Myocyte (in vitro differentiated cells): Measurements from ENCODE around the gene KLK3. TPM values are rescaled to one million over a fixed set of nuclear protein-coding genes. Genes with fewer than 3 reads are reported as not detected.

ENCODE experiments used
- DNase-seq: peaks from one replicate; pipeline ENCODE4 v3.0.0-alpha.2; 2012; ENCODE audit warnings: low read depth
- total RNA-seq: library from RNA; depleted of rRNA; stranded (reverse); fragments of >200 nt; gene quantifications from 2 replicates; pipeline ENCODE4 v1.2.3, GENCODE V29; 2014

KLK3 gene
- total RNA-seq, 1 donor from 2014 or later: not detected

DNA sequence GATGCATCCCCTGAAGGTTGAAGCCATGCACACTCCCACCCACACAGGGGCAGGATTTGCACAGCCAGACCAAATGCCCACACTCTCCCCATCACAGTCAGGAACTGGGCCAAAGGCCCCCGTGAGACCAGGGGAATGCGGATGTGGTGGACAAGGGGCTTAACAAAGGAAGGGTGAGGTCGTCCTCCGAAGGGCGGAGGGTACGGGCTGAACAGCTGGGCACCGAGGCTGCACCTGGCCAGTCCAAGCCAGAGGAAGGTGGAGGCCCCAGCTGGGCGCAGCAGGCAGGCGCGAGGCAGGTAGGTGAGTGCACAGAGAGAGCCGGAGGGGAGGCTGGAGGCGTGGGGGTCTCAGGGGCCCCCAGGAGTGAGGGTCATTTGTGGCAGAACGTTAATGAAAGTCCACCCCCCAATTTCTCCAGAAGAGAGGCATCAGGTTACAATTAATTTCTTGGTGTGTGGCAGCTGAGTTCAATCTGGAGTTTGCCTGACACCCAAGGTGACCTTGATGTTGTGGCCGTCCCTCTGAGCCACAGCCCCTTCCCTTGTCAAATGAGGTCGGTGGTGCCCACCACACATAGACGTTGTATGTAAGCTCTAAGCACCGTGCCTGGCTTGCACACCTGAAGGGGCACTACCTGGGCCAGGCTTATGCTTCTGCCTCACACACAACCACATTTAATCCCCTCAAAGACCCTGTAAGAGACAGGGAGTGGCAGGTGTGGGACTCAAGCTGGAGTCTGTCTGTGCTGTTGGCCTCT, 24.3 kb upstream of the KLK3 start:
- DNase-seq: no peak

DNA sequence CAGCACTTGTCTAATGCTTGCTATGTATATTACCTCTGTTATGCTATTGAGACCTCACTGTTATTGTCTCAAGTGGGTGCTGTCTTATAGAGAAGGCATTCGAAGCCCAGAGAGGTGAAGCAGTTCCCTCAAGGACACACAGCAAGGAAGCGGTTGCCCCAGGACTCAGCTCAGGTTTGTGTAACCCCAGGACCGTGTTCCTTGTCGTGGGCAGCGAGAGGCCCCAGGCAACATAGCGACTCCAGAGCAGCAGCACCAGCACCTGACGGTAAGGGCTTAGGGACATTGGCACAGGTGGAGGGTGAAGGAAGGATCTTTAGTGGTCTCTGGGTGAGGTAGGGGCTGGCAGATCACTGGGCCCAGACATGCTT, 23.7 kb upstream of the KLK3 start:
- DNase-seq: no peak

DNA sequence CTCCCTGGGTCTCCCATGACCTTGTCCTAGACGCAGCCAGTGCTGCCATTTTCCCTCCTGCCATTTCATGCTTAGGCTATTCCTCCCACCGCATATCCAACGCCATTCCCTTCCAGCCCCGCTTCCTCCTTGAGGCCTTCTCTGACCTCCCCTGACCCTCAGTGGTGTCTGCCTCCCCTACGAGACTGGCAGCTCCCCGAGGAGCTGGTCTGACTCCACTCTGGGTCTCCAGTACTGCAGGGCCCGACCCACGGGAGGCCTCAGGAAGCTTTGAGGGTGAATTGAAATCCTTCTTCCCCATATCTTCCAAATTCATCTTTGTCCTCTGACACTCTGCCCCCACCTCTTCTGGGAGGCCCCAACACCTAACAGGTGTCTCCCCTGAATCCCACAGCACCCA, 22.0 kb upstream of the KLK3 start:
- no peak for DNase-seq

DNA sequence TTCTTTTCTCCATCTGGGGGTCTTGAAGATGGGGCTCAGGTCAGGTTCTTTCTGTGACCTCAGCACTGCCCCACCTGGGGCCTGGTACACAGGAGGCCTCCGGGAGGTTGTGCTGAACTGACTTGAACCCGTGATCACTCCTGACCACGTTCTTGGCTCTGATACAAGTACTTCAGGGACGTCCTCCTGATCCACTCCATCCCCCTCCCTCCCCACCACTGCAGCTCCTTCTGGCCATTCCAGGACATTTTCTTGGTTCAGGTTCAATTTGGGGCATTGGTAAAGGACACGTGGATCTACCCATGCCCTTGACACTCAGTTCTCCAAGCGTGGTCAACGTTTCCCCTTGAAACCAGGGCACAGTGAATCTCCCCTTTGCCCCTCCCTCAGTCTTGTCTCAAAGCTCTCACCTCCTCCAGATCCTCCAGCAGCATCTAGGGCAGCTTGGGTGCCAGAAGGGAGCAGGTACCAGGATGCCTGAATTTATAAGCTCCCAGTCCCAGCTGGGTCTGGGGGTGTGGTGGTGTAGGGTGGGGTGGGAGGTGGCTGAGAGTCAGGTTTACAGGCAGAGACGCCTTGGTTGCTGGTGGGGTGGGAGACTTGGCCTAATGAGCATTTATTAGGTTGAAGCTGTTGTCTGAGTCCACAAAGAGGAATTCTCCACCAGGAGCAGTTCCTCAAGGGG, 21.5 kb upstream of the KLK3 start, which contains the start of gene KLK15:
Gene KLK15, minus strand, starts transcription at position 458 of the 685 bp plus-strand sequence. CDS start 2,082 bp downstream, outside the sequence.
- DNase-seq: no peak

DNA sequence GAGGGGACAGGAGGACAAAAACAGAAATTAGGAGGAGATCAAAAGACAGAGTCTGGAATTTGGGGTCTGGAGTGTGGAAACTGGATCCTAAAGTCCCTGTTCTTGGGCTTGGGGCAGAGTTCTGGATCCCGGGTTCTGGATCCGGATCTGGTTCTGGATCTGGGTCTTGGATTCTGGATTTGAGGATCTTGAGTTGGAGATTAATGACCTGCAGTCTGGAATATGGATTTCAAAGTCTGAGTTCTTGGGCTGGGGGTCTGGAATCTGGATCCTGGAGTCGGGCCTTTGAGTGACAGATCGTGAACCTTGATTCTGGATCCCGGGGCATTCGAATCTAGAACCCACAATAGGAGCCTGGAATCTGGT, 20.9 kb upstream of the KLK3 start:
- no peak for DNase-seq

DNA sequence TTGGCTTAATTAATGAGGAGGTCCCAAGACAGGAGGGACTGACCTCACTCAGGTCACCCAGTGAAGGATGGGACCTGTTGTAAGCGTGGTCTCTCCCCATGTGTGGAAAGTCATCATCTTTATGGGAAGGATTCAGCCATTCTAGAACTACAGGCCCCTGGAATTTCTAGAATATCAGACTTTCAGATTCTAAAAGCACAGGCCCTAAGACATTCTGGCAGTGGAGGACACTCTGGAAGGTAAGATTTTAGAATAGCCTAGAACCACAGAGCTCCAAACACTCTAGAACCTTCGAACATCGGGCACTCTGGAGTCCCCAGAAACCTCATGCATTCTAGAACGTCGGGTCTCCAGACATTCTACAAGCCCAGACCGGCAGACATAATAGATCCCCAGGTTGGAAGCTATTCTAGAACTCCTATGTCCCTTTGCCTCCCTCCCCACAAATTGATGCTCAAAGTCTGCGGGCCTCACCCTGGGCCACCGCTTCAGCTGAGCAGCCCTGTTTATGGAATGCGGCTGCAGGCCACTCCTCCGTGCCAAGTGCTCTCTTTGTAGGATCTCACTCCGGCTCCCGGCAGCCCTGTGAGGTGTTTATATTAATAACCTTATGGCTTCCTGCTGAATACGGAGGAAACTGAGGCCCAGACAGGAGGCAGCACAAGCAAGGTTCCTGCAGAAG, 19.5 kb upstream of the KLK3 start:
- no peak for DNase-seq

DNA sequence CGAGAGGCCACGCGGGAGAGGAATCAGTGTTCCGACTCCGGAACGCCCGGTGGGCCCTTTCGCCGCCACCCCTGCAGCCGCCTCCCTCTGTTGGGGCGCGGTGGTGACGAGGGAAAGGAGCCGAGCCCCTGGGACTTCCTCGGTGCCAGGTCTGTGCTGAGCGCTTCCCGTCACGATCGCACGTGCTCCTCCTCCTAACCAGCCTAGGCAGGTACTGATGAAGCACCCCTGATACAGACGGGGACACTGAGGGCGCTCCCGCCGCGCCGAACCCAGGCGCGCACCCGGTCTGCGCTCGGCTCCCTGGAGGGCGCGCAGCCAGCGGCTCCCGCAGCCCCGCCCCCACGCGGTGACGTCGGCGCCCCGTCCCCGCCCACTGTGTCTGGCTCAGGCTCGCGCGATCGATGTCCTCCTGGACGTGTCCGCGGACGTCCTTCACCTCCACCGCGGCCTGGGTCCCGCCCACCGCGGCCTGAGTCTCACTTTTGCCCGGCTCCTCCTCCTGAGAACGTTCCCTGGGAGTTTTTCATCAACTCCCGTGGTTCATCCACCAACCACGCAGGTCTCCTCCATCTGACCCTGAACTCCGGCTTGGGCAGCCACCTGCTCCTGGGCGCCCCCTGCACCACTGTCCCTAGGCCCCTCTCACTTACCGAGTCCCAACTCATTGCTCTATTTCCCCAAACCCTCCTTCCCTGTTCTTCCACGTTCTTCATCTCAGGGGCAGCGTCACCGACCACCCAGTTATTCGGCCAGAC, 18.8 kb upstream of the KLK3 start:
- peak; percentile 29 for DNase-seq

DNA sequence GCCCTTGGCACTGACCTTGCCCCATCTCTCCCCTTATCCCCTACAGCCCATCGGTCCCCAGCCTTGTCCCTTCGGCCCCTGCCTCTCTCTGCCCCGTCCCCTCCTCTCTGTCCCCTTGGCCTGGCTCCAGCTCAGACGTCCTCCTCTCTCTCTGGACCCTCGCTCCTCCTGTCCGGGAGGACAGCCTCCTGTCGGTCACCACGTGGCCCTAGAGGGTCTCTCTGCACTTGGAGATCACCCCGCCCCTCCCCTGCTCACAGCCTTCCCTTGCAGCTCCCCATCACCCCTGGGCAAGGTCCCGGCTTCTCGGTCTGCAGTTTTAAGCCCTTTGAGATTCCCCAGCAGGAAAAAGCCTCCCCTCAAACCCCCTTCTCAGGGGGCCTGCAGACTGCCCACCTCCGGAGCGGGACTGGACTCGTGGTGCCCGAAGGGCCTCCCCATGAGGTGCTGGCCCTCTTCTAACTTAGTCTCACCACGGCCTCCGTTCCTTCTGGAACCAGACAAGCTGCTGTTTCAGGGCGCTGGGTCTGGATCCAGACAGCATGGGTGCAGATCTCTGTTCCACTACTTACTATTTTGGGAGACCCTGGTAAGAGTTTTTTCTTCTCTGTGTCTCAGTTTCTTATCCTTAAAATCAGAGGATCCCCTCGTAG, 18.0 kb upstream of the KLK3 start:
- DNase-seq: no peak

DNA sequence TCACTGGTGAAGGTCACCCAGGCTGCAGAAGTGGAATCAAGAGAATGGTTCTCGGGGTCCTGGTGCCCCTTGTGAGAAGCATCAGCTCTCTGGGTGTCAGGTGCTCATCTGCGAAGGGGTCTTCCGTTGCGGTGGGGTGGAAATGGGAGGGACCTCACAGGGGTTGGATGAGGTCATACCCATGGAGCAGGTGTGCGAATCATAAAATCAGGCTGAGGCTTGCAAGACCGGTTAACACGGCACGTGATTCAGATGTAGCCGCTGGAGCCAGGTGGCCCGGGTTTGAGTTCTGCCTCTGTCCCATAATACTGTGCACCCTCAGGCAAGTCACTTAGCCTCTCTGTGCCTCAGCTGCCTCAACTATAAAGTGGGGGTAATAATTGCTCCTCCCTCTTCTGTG, 17.4 kb upstream of the KLK3 start:
- no peak for DNase-seq

DNA sequence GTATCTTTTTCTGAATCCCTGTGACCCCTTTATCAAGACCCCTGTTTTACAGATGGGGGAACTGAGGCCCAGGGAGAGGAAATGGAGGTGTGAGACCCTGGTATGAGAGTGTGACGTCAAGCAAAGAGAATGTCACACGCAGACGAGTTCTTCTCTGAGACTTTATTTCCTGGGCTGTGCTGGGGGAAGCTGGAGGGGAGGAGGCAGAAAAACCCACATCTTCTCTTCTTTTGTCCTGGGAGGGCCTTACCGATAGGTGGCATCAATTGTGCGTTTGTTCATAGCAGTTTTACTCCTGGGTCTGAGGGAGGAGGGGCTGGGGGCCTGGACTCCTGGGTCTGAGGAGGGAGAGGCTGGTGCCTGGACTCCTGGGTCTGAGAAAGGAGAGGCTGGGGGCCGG, 16.5 kb upstream of the KLK3 start:
- DNase-seq: no peak

DNA sequence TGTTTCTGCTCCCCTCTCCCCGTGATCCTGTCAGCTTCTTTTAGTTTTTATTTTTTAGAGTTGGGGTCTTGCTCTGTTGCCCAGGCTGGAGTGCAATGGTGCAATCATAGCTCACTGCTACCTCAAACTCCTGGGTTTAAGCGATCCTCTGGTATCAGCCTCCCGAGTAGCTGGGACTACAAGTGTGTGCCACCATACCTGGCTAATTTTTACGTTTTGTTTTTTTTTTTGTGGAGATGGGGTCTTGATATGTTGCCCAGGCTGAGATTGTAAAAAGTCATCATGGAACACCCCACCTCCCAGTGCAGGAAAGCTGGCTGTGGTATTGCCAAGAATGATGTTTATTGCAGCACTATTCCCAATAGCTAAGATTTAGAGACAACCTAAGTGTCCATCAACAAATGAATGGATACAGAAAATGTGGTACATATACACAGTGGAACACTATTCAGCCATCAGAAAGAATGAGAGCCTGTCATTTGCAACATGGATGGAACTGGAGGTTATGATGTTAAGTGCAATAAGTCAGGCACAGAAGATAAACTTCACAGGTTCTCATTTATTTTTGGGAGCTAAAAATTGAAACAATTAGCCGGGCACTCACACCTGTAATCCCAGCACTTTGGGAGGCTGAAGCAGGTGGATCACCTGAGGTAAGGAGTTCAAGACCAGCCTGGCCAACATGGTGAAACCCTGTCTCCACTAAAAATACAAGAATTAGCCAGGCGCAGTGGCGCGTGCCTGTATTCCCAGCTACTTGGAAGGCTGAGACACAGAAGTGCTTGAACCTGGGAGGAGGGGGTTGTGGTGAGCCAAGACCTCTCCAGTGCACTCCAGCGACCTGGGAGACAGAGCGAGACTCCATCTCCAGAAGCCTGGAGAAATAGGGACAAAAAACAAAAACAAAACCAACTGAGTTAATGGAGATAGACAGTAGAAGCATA, 14.7 kb upstream of the KLK3 start:
- DNase-seq: no peak

DNA sequence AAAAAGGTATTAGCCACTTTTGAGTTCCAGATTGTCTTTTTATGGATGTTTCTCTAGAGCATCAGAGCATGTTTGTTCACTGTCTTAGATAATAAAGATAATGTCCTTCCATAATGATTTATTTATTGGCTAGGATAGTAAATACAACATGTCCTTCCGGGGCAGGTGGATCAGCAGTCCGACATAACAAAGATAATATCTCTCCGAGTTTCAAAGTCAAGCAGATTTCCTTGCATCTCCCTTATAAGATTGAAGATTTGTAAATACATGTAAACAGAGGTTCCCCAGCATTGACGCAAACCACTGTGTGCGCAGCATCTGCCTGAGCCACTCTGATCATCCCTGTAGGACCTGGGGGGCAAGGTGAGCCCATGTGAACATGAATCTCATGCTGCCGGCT, 12.6 kb upstream of the KLK3 start:
- DNase-seq: no peak

DNA sequence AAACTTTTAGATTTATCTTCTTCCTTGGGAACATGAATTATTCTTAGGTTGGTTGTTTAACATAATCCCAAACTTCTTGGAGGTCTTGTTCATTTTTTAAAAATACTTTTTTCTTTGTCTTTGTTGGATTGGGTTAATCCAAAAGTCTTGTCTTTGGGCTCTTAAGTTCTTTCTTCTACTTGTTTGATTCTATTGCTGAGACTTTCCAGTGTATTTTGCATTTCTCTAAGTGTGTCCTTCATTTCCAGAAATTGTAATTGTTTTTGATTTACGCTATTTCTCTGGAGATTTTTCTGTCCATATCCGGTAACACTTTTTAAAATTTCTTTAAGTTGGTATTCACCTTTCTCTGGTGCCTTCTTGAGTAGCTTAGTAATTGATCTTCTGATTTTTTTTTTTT, 11.5 kb upstream of the KLK3 start:
- DNase-seq: no peak

DNA sequence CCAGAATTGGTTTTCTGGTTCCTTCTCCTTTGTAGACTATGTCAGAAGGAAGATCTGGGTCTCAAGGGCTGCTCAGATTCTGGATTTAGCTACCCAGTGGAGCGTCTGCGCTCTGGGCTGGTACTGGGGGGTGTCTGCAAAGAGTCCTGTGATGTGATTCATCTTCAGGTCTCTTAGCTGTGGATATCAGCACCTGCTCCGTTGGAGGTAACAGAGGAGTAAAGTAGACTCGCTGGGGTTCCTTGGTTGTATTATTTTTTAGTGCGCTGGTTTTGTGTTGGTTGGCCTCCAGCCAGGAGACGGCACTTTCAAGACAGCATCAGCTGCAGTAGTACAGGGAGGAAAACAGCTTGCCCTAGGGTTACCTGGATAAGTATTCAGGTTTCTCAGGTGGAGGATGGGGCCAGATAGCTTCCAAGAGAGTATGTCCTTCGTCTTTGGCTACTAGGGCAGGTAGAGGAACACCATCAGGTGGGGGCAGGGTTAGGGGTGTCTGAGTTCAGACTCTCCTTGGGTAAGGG, 11.0 kb upstream of the KLK3 start:
- no peak for DNase-seq

DNA sequence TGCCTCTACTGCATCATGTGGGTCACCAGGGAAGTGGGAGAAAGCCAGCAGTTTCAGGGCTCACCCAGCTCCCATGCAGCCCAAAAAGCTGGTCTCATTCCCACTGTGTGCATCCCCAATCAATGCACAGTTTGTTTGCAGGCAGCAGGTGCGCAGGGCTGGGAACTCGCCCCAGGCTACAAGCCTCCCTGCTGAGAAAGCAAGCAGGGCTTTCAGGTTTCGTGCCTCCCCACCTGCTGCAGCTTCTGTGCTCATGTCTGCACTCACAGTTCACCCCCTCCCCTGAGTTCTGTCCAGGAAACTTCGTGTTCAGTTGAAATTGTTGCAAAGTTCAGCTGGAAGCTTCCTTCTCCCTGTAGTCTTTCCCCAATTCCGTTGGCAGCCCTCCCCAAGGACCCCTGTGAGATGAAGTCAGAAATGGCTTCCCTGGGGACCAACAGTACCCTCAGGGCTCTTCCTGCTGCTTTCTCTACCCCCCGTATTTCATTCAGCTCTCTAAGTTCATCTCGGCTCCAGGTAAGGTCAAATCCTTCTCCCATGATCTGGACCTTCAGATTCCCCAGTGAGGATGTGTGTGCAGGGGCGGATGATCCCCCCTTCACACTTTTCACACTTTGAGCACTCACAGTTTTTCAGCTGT, 10.3 kb upstream of the KLK3 start:
- DNase-seq: no peak

DNA sequence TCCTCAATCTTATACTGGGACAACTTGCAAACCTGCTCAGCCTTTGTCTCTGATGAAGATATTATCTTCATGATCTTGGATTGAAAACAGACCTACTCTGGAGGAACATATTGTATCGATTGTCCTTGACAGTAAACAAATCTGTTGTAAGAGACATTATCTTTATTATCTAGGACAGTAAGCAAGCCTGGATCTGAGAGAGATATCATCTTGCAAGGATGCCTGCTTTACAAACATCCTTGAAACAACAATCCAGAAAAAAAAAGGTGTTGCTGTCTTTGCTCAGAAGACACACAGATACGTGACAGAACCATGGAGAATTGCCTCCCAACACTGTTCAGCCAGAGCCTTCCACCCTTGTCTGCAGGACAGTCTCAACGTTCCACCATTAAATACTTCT, 4.0 kb upstream of the KLK3 start:
- no peak for DNase-seq

DNA sequence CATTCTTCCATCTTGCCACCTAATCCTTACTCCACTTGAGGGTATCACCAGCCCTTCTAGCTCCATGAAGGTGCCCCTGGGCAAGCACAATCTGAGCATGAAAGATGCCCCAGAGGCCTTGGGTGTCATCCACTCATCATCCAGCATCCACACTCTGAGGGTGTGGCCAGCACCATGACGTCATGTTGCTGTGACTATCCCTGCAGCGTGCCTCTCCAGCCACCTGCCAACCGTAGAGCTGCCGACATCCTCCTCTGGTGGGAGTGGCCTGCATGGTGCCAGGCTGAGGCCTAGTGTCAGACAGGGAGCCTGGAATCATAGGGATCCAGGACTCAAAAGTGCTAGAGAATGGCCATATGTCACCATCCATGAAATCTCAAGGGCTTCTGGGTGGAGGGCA, 3.1 kb upstream of the KLK3 start:
- DNase-seq: no peak

DNA sequence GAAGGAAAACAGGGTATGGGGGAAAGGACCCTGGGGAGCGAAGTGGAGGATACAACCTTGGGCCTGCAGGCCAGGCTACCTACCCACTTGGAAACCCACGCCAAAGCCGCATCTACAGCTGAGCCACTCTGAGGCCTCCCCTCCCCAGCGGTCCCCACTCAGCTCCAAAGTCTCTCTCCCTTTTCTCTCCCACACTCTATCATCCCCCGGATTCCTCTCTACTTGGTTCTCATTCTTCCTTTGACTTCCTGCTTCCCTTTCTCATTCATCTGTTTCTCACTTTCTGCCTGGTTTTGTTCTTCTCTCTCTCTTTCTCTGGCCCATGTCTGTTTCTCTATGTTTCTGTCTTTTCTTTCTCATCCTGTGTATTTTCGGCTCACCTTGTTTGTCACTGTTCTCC, 2.7 kb downstream of the KLK3 start:
- no peak for DNase-seq

DNA sequence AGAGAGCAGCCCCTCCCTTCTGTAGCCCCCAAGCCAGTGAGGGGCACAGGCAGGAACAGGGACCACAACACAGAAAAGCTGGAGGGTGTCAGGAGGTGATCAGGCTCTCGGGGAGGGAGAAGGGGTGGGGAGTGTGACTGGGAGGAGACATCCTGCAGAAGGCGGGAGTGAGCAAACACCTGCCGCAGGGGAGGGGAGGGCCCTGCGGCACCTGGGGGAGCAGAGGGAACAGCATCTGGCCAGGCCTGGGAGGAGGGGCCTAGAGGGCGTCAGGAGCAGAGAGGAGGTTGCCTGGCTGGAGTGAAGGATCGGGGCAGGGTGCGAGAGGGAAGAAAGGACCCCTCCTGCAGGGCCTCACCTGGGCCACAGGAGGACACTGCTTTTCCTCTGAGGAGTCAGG, 4.2 kb downstream of the KLK3 start:
- DNase-seq: no peak
